NCI-H1930 (cell line): ENCODE results near the gene EXD2.
"Not testable (repeated sequence)": the region's sequence is repeated elsewhere in the genome, so short reads cannot be mapped to it uniquely, and the experiment has no call there.

Experiments
- DNase-seq, 2 experiments: peaks; one replicate each; lab custom pipeline; 2025; lab: John Stamatoyannopoulos, UW

Gene EXD2

DNA sequence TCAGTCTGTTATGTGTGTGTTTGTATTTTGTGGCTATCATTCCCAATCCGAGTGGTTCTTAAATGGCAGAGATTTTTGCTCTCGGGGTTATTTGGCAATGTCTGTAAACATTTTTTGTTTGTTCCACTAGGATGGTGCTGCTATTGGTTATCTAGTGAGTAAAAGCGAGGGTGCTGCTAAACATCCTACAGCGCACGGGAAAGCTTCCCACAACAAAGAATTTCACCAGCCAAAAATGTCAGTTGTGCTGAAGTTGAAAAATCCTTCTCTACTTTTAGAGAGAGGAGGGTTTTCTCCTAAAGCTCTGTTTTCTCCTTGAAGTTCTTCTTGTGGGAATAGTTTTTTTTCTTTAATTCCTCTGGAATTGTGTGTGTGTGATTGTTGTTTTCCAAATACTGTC is 2.4 kb downstream of the EXD2 start:
- no peak for DNase-seq

DNA sequence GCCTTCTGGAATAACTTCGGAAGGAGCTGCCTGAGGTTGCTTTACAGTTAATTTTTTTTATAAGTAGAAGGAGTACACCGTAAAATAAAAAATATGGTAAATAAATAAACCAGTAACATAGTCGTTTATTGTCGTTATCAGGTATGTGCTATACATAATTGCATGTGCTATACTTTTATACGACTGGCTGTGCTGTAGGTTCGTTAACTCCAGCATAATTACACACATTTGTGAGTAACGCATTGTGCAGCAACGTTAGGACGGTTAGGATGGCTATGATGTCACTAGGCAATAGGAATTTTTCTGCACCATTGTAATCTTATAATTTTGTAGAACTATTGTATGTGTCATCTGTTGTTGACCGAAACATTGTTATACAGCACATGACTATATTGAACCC is 8.5 kb downstream of the EXD2 start:
- no peak for DNase-seq

DNA sequence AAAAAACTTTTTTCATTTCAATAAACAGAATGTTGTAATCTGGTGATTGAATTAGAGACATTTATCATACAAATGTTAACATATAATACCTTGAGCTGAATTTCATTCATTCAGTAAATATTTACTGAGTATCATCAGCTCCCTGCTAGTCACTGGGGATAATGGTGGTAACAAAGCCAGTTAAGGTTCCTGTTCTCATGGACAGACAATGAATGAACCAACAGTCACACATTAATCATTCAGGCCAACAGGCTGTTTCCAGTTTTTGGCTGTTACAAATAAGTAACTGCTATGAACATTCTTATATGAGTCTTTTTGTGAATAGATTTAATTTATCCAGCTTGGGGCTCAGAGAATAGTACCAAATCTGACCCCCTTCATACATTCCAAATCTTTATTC is 13.5 kb downstream of the EXD2 start:
- peak; percentile 17 to 39 for DNase-seq

DNA sequence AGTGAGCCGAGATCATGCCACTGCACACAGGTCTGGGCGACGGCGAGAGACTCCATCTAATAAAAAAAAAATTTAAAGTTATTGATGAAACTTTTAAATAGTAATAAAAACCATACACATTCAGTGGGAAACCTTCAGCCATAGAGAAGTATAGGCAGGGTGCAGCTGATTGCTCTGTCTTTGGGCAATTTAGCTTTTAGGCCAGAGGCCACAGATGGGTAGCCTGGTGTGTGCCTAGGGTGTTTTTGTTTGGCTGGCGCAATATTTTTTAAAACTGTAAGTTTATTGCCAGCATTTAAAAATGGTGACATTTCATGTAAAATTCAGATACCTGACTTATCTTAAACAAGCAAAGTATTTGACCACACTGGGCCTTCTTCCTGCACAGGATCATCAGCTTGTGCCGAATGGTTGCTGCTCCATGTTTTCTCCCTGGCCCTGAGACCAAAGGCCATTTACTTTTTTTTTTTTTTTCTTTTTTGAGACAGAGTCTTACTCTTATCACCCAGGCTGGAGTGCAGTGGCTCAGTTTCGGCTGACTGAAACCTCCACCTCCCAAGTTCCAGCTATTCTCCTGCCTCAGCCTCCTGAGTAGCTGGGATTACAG is 16.2 kb downstream of the EXD2 start:
- DNase-seq: no peak

DNA sequence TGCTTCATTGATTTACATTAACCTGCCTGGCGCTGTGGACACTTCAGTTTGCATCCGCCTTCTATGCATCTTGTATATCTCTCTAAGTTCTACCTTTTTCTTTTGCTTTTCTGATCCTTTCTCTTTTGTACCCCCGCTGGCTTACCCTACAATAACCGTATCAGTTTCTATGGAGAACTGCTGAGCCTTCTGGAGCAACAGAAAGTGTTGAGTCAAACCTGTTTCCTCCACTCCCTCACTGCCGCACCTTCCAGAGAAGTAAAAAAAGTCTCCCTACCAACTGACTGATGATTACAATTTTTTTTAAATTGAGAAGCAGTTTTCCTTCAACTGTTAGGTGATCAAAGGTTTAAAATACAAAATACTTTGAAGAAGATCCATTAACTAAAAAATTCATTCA is 17.4 kb downstream of the EXD2 start:
- no peak for DNase-seq

DNA sequence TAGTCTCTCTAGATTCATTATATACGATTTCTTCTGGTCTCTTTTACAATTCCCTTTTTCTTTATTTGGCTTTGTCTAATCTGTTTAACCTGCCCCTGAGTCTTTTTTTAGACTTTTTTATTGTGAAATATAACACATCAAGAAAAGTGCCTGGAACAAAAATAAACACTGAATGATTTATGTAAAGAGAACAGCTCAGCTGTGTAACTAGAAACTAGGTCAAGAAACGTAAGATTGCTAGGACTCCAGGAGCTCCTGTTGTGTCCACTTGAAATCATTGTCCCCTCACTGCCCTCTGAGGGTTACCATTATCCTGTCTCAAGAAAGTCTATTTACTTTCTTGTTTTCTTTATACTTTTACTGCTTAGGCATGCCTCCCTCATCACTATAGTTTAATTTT is 23.1 kb downstream of the EXD2 start:
- peak in 1 of 2 experiments; percentile 7 for DNase-seq

DNA sequence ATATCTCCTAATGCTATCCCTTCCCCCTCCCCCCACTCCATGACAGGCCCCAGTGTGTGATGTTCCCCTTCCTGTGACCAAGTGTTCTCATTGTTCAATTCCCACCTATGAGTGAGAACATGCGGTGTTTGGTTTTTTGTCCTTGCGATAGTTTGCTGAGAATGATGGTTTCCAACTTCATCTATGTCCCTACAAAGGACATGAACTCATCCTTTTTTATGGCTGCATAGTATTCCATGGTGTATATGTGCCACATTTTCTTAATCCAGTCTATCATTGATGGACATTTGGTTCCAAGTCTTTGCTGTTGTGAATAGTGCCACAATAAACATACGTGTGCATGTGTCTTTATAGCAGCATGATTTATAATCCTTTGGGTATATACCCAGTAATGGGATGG is 26.4 kb downstream of the EXD2 start:
- not testable (repeated sequence) for DNase-seq

DNA sequence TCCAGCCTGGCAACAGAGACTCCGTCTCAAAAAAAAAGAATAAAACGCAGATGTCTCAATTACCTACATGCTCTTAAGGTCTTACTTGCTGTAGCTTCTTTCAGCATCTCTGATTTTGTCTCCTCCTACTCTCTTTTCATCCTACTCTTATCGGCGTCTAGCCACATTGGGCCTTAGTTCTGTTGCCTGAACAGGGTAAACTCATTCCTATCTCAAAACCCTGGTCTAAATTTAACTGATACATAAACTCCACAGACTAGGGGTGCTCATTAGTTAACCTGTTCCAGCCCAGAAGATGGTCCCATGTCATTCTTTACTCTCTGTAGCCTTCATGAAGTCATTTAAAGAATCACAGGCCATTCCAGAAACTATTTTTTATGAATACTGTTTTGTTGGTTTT is 33.6 kb downstream of the EXD2 start:
- no peak for DNase-seq

DNA sequence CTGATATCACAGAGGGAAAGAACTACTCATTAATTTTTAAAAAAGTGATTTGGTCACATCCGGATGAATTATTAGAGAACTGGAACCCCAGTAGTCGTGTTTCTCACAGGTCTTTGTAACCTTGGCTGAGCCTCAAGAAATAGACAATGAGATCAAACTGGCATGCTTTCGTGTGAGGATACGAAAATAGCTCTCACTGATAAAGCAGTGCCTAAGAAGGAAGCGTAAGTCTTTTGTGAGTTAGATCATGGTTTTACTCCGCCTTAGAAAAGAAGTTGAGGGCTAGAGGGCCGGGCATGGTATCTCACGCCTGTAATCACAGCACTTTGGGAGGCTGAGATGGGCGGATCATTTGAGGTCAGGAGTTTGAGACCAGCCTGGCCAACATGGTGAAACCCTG is 34.9 kb downstream of the EXD2 start:
- no peak for DNase-seq

DNA sequence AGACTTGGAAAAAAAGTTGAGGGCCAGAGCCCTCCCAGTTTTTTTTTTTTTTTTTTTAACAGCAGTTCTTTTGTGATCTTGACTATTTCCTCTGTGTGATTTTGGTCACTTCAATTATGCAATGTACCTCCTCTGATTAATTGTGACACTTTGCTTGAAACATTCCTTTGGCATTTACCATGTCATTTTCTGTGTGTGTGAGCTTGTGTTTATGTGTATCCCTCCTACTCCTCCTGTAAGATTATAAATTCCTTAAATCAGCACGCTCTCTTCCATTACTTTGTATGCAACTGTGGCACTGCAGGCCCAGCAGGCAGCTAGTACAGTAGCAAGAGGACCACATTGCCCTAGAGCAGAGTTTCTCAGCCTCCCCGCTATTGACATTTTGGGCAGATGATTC is 35.4 kb downstream of the EXD2 start:
- DNase-seq: no peak

DNA sequence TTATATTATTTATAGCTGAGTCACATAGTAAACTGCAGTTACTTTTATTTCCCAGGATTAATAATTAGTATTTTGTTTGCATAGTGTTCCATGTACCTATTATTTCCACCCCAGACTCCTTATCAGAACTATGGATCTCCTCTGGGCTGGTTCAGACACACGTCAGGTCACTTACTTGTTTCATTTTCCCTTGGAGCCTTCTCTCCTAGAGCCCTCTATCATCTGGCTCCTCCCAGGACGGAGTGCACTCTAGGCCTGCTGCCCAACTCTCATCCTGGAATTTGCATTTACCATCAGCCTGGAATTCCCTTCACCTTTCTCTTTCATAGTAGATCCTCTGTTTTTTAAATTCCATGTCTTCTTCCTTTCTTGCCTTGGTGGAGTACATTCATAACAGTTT is 40.2 kb downstream of the EXD2 start:
- no peak for DNase-seq

DNA sequence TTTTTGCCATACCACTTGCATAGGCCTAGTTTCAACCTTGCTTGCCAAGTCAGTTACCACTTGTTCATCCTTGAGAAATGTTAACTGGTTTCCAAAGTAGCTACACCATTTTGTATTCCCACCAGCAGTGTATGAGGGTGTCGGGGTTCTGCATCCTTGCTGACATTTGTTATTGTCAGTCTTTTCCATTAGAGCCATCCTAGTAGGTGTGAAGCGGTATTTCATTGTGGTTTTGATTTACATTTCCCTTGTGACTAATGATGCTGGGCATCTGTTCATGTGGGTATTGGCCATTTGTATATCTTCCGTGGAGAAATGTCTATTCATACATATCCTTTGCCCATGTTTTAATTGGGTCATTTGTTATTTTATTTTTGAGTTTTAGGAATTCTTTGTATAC is 41.1 kb downstream of the EXD2 start:
- no peak for DNase-seq

DNA sequence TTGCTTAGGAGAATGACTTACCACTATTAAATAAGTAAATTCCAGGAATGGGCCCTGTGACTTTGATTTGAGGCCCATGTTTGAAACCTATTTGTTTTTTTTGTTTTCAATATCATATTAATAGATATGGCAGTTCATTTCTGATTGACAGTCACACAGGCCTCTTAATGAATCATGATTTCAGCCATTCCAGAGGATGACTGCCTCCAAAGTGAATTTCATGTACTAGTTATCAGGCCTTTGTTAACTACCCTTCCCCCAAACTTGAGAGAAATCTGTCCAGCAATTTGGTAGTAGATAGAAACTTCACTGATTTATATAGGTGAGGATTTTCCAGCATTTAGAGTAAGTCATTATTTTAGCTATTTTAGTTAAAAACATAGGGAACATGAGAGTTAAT is 42.8 kb downstream of the EXD2 start:
- no peak for DNase-seq

DNA sequence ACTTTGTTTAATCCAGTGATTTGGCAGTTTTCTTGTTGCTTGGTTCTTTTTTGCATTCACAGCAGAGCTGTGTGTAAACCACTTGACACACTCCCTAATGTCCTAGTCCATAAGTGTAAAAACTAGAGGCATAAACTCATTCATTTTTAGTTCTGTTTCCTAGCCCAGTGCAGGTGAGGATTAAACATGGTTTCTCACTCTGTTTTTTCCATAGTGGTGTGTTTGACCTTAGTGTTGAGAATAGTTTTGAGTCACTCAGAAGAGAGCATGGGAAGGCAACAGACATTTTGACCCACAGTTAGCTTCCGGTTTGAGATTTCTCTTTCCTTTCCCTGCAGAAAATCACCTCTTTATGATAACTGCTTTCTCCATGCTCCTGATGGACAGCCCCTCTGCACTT is 44.4 kb downstream of the EXD2 start:
- no peak for DNase-seq

DNA sequence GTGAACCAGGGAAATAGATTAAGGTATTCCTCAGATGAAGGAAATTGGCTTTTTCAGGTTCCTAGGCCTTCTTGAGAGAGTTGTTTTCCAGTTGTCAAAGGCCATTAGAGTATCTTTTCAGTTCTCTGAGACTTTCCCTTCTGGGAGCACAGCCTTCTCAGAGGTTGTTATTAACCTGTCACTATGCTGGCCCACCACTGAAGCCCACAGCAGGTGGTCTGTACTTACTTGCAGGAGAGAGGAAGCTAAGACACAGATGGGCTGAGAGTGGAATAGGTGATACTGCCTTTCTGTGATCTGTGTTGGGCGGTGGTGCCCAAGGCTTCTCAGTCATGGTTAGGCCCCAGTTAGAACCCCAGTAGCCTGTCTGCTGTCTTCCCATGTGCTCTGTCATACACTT is 45.8 kb downstream of the EXD2 start:
- no peak for DNase-seq

DNA sequence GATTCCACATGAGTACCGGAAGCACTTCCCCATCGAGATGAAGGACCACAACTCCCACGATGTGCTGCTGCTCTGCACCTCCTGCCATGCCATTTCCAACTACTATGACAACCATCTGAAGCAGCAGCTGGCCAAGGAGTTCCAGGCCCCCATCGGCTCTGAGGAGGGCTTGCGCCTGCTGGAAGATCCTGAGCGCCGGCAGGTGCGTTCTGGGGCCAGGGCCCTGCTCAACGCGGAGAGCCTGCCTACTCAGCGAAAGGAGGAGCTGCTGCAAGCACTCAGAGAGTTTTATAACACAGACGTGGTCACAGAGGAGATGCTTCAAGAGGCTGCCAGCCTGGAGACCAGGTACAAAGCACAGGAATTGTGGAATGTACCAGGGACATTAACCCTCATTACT is 46.3 kb downstream of the EXD2 start:
- no peak for DNase-seq

DNA sequence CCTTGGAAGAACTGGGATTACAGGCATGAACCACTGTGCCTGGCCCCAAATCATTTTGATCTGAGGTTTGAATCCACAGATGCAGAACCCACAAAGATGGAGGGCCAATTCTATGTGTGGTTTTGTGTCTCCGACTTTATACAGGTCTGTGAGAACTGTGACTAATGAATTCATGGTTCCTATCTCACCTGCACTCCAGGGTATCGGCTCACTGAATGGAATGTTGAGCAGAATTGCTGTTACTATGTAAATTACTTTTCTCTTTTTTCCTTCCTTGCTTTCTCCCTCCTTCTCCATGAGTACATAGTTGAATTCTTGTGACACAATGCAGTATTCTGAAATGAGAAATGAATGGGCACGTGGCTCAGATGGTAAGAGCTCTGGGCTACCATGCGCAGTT is 47.6 kb downstream of the EXD2 start:
- no peak for DNase-seq

DNA sequence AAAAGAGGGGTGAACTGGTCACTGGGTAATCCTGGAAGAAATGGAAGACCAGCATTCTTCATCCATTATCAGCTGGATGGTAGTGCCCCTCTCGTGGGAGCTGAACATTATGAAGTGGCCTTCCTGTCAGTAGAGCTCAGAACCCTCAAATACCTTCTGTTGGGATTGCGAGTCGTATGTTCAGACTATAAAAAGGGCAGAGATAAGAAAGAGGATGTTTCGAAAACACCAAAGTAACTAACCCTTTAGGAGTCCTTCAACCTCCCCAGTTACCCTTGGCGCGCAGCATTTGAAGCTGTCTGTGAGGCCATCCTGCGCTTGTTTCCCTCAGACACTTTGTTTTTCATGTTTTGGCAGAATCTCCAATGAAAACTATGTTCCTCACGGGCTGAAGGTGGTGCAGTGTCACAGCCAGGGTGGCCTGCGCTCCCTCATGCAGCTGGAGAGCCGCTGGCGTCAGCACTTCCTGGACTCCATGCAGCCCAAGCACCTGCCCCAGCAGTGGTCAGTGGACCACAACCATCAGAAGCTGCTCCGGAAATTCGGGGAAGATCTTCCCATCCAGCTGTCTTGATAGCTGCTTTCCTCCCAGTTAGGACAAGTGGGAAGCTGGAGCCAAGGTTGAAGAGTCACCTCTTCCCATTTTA is 49.4 kb downstream of the EXD2 start:
- no peak for DNase-seq

DNA sequence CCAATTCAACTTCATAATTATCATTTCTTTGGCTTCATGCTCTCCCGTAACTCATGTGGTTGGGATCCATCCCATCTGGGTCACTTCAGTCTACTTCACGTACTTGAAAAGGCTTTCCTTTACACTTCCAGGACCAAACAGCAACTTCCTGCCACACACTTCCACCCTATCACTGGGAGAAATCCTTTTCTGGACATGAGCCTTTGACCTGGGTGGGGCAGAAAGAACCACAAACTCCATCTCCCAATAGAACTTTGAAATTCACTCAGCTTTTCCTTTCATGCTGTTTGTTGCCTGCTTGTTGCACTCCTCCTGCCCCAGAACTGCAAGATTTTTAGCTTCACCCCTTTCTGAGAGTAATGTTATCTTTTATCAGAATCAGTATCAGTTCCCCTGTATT is 50.3 kb downstream of the EXD2 start:
- no peak for DNase-seq

DNA sequence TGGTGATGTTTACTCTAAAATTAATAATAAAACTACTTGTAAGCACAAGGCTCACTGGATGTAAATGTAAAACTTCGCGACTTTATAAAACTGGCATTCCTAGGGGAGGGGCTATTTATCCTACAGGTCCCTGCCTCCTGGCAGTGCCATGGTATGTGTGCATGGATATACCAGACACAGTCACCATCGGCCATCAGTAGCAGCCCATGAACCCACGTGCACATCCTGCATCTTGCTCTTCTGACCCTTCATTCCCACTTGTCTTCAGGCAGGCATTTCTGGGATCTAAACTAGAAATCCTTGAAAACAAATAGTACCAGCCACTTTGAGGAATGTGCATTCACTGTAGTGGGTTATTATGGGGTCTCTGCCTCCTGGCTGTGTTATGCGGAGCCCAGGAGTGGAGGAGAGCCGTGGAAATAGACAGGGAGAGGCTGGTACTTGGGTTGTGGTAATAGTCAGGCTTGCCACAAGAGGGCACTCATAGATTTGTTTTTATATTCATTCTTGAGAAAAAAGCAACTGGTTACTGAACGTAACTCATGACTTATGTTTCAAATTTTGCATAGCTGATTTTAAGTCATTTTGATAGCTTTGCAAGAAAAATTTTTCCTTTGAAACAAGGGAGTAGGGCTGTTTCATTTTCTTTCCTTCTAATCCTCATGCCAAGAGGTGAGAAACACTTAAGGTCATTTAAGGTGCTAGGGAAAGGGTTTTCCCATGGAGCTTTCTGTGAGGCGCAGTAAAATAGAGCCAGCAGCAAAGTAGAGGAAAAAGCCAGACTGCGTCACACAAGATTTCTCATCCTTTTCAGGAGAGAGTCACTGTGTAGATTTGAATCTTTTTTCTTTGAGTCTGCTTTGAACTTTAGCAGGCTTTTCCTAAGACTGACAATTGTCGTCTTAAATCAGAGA is 51.3 kb downstream of the EXD2 start:
- DNase-seq: peak in 1 of 2 experiments; percentile 28

DNA sequence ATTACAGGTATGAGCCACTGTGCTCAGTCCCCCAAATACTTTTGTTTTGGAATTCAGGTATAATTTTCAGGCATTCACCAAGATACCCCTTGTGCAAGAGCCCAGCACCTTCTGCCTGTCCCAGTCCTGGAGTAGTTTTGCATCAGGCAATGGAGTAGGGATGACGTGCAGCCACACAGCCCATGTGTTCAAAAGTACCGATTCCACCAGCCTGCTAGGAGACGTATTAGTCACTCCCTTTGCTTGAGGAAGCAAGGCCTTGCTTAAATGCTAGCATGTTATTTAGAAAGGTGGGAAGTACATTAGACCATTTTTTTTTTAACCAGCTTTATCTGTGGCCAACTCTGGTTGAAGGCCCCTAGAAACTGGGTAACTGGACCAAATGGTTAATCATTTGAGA is 53.6 kb downstream of the EXD2 start:
- no peak for DNase-seq

DNA sequence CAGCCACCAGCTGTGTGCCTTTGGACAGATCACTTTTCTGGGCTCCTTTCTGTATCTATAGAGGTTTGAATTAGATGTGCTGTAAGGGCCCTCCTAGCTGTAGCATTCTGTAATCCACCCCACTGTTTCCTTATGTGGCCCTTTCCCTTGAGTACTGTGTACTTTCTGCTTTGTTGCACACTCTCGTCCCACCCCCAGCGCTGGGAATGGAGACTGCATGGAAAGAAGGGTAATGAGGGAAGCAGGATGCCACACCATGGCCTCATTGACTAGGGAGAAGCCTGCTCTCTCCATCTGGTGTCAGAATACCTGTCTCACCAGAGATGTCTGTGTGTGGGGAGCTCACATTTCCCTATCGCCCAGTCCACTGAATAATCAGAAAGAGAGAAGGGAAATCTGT is 55.0 kb downstream of the EXD2 start:
- no peak for DNase-seq
